Erythroblast (primary cell): Measurements from ENCODE around the gene G6PD.

Experiments
- GATA1 ChIP-seq: IDR thresholded peaks from 2 replicates; pipeline ENCODE4 v1.6.1; 2011; ENCODE audit warnings: low read depth, mild to moderate bottlenecking, control low read depth, low read length, moderate library complexity
- POLR2A ChIP-seq: IDR thresholded peaks from 2 replicates; pipeline ENCODE4 v1.6.1; 2011; ENCODE audit warnings: mild to moderate bottlenecking, low read length

GRCh38 chrX:154486396-154487207, 60.0 kb downstream of the G6PD start, which contains the start of gene UBL4A:
- TF ChIP-seq POLR2A (peak; percentile 57), GATA1 (no peak)
